OCI-M2 (cell line): ENCODE data around the gene OPRD1.

ENCODE experiments used
- DNase-seq: peaks from one replicate; lab custom pipeline; 2025; ENCODE audit not compliant: unreplicated experiment; lab: John Stamatoyannopoulos, UW

The OPRD1 gene

DNA sequence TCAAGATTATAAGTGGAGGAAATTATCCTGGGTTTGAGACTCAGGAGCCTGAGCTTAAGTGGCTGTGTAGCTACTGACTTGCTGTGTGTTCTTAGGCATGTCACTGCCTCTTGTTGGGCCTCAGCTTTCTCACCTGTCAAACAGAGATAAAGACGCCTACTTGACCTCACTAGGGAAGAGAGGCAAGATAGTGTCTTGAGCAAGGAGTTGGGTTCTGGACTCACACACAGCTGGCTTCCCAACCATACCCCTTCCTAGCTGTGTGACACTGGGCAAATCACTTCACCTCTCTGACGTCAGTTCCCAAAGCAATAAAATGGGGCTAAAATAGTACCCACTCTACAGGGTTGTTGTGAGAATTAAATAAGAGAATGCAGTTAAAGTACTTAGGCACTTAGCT, 90.8 kb downstream of the OPRD1 start:
- no peak for DNase-seq

GRCh38 chr1:28905921-28906666, 94.1 kb downstream of the OPRD1 start:
- DNase-seq, result no peak

- no peak for DNase-seq
These were observed 97.2 kb downstream of the OPRD1 start for GRCh38 chr1:28909198-28909597.

DNA sequence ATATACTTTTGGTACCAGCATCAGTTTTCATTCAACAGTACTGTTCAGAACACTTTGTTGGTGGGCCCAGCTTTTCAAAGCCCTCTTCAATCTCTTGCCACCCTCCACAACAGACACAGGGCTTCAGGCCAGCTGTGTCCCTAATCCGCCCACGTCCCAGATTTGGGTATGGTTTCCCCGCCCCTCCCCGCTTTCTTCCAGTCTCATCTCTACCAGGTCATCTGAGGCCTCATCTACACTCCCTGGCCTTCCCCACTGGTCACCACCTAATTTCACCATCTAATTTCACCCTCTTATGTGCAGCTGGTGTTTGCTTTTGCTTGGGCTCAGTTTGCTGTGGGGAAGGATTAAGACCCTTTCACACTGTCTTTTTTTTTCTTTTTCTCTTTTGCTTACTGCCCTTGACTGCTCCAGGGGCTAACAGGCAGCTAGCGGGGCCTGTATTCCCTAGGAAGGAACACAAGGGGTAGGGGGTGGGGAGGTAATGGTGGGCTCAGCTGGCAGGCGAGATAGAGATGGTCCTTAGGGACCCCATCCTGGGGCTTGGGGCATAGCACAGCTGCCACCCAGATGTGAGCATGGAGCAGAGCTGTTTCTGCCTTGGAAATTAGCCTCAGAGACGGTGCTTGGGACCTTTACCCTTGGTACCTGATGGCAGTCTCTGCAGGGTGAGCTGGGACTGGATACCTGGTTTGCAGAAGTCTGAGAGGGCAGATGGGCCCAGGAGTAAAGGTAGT, 98.6 kb downstream of the OPRD1 start:
- no peak for DNase-seq

DNA sequence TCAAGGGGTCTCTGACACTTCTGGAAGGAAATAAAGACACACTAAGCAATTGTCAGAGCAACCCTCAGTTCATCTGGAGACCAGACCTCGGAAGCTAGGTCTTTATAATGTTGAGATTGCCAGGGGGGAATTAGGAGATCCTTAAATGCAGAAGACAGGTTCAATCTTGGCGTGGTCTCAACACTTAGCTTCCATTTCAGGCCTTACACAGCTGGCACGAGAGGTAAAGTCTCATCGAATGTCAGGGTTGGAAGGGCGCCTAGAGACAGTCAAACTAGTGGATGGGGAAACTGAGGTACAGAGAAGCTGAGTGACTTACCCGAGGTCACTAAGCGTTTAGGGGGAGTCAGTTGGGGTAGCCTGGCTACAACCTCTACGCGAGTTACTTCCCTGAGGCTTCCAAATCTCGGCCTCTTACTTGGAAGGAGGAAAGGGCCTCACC, 101.8 kb downstream of the OPRD1 start:
- no peak for DNase-seq

GRCh38 chr1:28914228-28915030, 102.5 kb downstream of the OPRD1 start, which contains the start of gene EPB41:
EPB41 (plus strand) TSS chr1:28914569; CDS start chr1:28987438, 72,869 bp downstream.
- DNase-seq, result peak; percentile 36

- no peak for DNase-seq
These were observed 103.3 kb downstream of the OPRD1 start for GRCh38 chr1:28915031-28915895.

DNA sequence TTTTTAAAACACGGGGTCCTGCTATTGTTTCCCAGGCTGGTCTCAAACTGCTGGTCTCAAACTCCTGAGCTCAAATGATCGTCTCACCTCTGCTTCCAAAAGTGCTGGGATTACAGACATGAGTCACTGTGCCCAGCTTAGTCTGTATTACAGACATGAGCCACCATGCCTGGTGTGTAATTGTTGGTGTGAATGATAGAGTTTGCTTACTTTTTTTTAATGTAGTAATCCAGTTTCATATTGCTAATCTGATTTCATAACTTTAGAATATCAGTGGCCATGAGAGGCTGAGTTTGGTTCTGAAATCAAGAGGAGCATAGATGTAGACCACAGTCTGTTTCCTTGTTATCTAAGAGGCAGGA, 105.8 kb downstream of the OPRD1 start:
- DNase-seq, result no peak
